Measurements from ENCODE around the gene HRH1. TPM values are rescaled to one million over a fixed set of nuclear protein-coding genes. Genes with fewer than 3 reads are reported as not detected.

Gene HRH1
- total and polyA plus RNA-seq, 2 donors (not counting 3 experiments of a cell fraction or from before 2014, with no cell fraction given): 16.2 to 21.2 TPM

GRCh38 chr3:11226042-11226370 is 71.7 kb downstream of the HRH1 start:
- Histone ChIP-seq H3K36me3 (ENCODE audit: control insufficient read depth in 2 of 2, extremely low read depth in 1 of 2, insufficient read depth in 2 of 2, low read length in 2 of 2) (peaks cover 1 to 2% of the 10 kb centered on the region in 2 experiments), H3K27ac (ENCODE audit: insufficient read depth, low read depth, low read length) (peak overlapping the region; percentile 98), H3K9me1 (replicated peaks; ENCODE audit: control insufficient read depth, extremely low read depth, insufficient read depth, low read length) (no peaks in the 10 kb centered on the region), H4K20me1 (replicated peaks; ENCODE audit: control insufficient read depth, extremely low read depth, insufficient read depth, low read length) (no peaks in the 10 kb centered on the region), H3K79me2 (ENCODE audit: control insufficient read depth, insufficient read depth, low read length) (peaks cover 75% of the 10 kb centered on the region), H3K4me3 (replicated peaks in 1 of 3; ENCODE audit: insufficient read depth in 1 of 3, low read depth in 1 of 3, low read length in 3 of 3) (peak overlapping the region; percentile 60 to 71 (median 65)), H3K4me2 (ENCODE audit: insufficient read depth, low read length) (peak overlapping the region; percentile 92), H3K27me3 (ENCODE audit: control insufficient read depth in 2 of 2, insufficient read depth in 2 of 2, low read length in 2 of 2) (no peaks in the 10 kb centered on the region), H3K9ac (replicated peaks; ENCODE audit: extremely low read depth, insufficient read depth, low read length) (peak overlapping the region; percentile 98), H2AFZ (ENCODE audit: low read depth, low read length) (peak overlapping the region; percentile 32), H3K4me1 (ENCODE audit: control insufficient read depth, extremely low read depth, insufficient read depth, low read length) (peaks cover 34% of the 10 kb centered on the region), H3K9me3 (replicated peaks; ENCODE audit: control insufficient read depth, insufficient read depth, low read length) (no peaks in the 10 kb centered on the region)
- FAIRE-seq (no peak), DNase-seq (ENCODE audit: low read depth, low spot score) (no peak)
- CTCF ChIA-PET: interaction anchor here (1.1 to 3.4 kb wide), 8 partner anchors 10 to 165 kb away, joined by 3 to 19 read pairs (median 5); partner anchors contain the start of gene HRH1
- POLR2A ChIA-PET: interaction anchor here (0.5 to 1.5 kb wide), 5 partner anchors 14 to 62 kb away, joined by 3 to 11 read pairs (median 4); partner anchors contain the start of gene ATG7
- peak; percentile 56 for TF ChIP-seq GATA2 (IDR thresholded peaks at IDR 0.05; ENCODE audit: insufficient read depth, insufficient read length, low read depth, low read length)
- no peak for TF ChIP-seq POLR2A (IDR thresholded peaks at IDR 0.05; ENCODE audit: low read depth, low read length)
- TF ChIP-seq JUN (IDR thresholded peaks at IDR 0.05; ENCODE audit: borderline replicate concordance, insufficient read depth, insufficient read length, low read depth): no peak
- no peak for TF ChIP-seq POLR2AphosphoS5 (IDR thresholded peaks at IDR 0.05; ENCODE audit: insufficient read depth, low read depth, low read length)
- TF ChIP-seq MAX (IDR thresholded peaks at IDR 0.05; ENCODE audit: insufficient read depth, insufficient read length): no peak
- TF ChIP-seq EZH2 (IDR thresholded peaks at IDR 0.05; ENCODE audit: borderline replicate concordance, low read depth, low read length, severe bottlenecking): no peak
- no peak for TF ChIP-seq CTCF (IDR thresholded peaks at IDR 0.05; ENCODE audit: extremely low read depth in 1 of 2, insufficient read depth in 1 of 2, low read depth in 1 of 2, low read length in 2 of 2)
- TF ChIP-seq FOS (IDR thresholded peaks at IDR 0.05; ENCODE audit: borderline replicate concordance, insufficient read depth, low read length): no peak
- TF ChIP-seq MYC (IDR thresholded peaks at IDR 0.05; ENCODE audit: low read depth, low read length): no peak
- dilution Hi-C loops (cut with MboI; ENCODE audit: extremely low pct_ligation_motif_present, low sequenced_read_pairs): no loop called here
- BruUV-seq (replicated peaks): TSS peak; percentile 45
- intact Hi-C loops (cut with micrococcal nuclease): loop anchor here (1.0 to 5.0 kb wide), 3 partner anchors 12 to 416 kb away; partner anchors contain the start of genes ATG7 and VGLL4
